Measurements from ENCODE around the gene SMYD3.

- TF ChIP-seq, protein P1, sequence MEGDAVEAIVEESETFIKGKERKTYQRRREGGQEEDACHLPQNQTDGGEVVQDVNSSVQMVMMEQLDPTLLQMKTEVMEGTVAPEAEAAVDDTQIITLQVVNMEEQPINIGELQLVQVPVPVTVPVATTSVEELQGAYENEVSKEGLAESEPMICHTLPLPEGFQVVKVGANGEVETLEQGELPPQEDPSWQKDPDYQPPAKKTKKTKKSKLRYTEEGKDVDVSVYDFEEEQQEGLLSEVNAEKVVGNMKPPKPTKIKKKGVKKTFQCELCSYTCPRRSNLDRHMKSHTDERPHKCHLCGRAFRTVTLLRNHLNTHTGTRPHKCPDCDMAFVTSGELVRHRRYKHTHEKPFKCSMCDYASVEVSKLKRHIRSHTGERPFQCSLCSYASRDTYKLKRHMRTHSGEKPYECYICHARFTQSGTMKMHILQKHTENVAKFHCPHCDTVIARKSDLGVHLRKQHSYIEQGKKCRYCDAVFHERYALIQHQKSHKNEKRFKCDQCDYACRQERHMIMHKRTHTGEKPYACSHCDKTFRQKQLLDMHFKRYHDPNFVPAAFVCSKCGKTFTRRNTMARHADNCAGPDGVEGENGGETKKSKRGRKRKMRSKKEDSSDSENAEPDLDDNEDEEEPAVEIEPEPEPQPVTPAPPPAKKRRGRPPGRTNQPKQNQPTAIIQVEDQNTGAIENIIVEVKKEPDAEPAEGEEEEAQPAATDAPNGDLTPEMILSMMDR (conservative IDR thresholded peaks at IDR 0.05), result no peak
- no peak for TF ChIP-seq ZFX (IDR thresholded peaks at IDR 0.05)
These were observed 799.1 kb downstream of the SMYD3 start for GRCh38 chr1:245707941-245708340.

Data from C4-2B (cell line).